Measurements from ENCODE around the gene SMKR1.
"Not testable (repeated sequence)": the region's sequence is repeated elsewhere in the genome, so short reads cannot be mapped to it uniquely, and the experiment has no call there.

DNA sequence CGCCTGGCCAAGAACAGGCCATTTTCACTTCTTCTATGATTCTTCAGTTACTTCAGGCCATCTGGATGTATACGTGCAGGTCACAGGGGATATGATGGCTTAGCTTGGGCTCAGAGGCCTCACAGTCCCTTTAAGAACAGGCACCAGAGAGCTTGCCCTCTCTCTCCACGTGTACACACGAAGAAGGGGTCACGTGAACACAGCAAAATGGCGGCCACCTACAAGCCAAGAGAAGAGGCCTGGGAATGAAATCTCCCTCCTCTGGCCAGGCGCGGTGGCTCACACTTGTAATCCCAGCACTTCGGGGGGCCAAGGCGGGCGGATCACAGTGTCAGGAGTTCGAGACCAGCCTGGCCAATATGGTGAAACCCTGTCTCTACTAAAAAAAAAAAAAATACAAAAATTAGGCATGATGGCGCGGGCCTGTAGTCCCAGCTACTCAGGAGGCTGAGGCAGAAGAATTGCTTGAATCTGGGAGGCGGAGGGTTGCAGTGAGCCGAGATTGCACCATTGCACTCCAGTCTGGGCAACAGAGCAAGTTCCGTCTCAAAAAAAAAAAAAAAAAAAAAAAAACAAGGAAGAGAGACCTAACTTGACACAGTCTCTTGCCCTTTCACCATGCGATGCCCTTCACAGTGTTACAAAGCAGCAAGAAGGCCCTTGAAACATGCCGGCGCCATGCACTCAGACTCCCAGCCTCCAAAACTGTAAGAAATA lies 32.4 kb downstream of the SMKR1 start:
- not testable (repeated sequence) for TF ChIP-seq CTCF (conservative IDR thresholded peaks at IDR 0.05; ENCODE audit: low read length); EZH2phosphoT487 (IDR thresholded peaks at IDR 0.05; ENCODE audit: borderline replicate concordance)

All from Loucy (cell line).